ENCODE measurements around the gene FBXO8. TPM values are rescaled to one million over a fixed set of nuclear protein-coding genes. Genes with fewer than 3 reads are reported as not detected.

FBXO8 gene
- total RNA-seq, 1 donor from 2014 or later = 14.4 TPM

DNA sequence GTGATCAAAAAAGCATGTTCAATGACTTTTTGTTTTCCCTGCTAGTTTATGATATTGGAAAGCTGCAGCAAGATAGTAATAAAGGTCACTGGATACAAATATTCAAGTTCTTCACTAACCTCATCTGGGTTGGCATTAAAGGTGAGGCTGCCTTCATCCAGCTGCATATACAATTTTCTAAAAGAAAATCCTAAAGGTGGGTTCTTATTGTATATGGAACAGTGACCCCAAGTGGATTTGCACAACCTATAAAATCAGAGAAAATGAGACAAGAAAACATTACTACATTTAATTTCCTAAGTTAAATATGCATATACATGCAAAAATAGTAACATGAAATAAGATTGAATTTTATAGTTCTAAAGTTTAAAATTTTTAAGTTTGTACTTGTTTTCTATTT, 23.9 kb downstream of the FBXO8 start:
- no peak for DNase-seq (ENCODE audit: low read depth)
- Histone ChIP-seq H3K4me3 (ENCODE audit: low read depth, low read length) (no peak overlapping the region), H3K36me3 (ENCODE audit: control insufficient read depth, insufficient read depth, low read length) (no peaks in the 10 kb centered on the region), H3K27me3 (ENCODE audit: control insufficient read depth, insufficient read depth, low read length) (no peaks in the 10 kb centered on the region)
- TF ChIP-seq, protein P1, sequence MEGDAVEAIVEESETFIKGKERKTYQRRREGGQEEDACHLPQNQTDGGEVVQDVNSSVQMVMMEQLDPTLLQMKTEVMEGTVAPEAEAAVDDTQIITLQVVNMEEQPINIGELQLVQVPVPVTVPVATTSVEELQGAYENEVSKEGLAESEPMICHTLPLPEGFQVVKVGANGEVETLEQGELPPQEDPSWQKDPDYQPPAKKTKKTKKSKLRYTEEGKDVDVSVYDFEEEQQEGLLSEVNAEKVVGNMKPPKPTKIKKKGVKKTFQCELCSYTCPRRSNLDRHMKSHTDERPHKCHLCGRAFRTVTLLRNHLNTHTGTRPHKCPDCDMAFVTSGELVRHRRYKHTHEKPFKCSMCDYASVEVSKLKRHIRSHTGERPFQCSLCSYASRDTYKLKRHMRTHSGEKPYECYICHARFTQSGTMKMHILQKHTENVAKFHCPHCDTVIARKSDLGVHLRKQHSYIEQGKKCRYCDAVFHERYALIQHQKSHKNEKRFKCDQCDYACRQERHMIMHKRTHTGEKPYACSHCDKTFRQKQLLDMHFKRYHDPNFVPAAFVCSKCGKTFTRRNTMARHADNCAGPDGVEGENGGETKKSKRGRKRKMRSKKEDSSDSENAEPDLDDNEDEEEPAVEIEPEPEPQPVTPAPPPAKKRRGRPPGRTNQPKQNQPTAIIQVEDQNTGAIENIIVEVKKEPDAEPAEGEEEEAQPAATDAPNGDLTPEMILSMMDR (IDR thresholded peaks at IDR 0.05; ENCODE audit: insufficient read depth, low read length, poor library complexity, severe bottlenecking) = no peak

DNA sequence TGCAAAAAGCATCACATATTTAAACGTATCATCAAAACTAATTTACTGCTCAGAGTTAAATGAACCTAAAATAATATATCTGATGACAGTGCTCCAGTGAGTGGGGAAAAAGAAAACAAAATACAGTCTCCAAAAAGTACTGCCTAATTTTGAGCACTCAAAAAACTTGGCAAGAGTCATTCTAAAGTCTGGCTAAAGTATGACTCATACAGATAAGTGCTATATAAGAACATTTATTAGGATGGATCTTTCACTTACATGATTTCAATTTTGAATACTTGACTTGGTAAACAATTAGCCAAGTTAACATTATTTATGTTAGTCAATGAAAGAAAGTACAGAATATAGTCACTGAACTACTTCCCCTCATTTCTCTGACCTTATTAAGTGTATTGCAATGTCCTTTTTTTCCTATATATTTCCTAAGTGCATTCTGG, 27.2 kb downstream of the FBXO8 start:
- Histone ChIP-seq H3K36me3 (ENCODE audit: control insufficient read depth, insufficient read depth, low read length) (no peaks in the 10 kb centered on the region), H3K4me3 (ENCODE audit: low read depth, low read length) (no peak overlapping the region), H3K27me3 (ENCODE audit: control insufficient read depth, insufficient read depth, low read length) (no peaks in the 10 kb centered on the region)
- TF ChIP-seq, protein P1 (IDR thresholded peaks at IDR 0.05; ENCODE audit: insufficient read depth, low read length, poor library complexity, severe bottlenecking) = no peak
- no peak for DNase-seq (ENCODE audit: low read depth)

DNA sequence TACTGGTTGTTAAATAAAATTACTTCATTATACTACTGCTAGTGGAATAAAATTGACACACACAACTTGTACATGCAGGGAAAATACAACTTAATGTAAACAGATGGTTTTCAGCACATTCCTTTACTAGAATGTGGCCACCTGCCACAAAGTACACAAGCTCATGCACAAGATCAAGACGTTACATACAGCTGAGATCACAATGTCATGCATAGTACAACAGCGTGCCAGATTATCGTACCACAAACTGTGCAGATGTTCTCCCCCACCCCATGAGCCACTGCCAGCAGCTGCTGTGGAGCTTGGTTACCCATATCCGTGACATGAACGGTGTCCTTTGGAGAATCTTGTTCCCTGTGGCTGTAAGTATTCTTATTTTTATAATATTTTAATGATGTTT, 27.7 kb downstream of the FBXO8 start:
- no peak overlapping the region for H3K4me3 ChIP-seq (ENCODE audit: low read depth, low read length)
- no peak for DNase-seq (ENCODE audit: low read depth)
- H3K27me3 ChIP-seq (ENCODE audit: control insufficient read depth, insufficient read depth, low read length) = no peaks in the 10 kb centered on the region
- TF ChIP-seq, protein P1 (IDR thresholded peaks at IDR 0.05; ENCODE audit: insufficient read depth, low read length, poor library complexity, severe bottlenecking) = no peak
- no peaks in the 10 kb centered on the region for H3K36me3 ChIP-seq (ENCODE audit: control insufficient read depth, insufficient read depth, low read length)

DNA sequence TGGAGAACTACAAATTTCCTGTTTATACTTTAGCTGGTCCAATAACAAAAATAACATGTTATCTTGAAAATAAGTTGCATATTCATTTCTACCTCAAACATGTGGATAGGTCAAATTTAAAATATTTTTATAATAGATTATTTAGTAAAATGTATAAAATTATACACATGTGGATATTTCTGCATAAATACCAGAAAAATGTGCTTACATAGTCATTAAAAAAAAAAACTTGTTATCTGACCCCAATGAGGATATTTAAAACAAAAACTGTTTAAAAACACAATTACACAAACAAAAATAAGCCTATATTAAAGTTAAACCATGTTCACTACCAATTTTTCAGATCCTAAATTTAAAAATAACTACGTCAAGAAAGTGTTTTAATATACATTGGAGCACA, 28.1 kb downstream of the FBXO8 start:
- DNase-seq (ENCODE audit: low read depth) = no peak
- H3K4me3 ChIP-seq (ENCODE audit: low read depth, low read length) = no peak overlapping the region
- TF ChIP-seq, protein P1 (IDR thresholded peaks at IDR 0.05; ENCODE audit: insufficient read depth, low read length, poor library complexity, severe bottlenecking) = no peak
- no peaks in the 10 kb centered on the region for H3K27me3 ChIP-seq (ENCODE audit: control insufficient read depth, insufficient read depth, low read length)
- no peaks in the 10 kb centered on the region for H3K36me3 ChIP-seq (ENCODE audit: control insufficient read depth, insufficient read depth, low read length)

DNA sequence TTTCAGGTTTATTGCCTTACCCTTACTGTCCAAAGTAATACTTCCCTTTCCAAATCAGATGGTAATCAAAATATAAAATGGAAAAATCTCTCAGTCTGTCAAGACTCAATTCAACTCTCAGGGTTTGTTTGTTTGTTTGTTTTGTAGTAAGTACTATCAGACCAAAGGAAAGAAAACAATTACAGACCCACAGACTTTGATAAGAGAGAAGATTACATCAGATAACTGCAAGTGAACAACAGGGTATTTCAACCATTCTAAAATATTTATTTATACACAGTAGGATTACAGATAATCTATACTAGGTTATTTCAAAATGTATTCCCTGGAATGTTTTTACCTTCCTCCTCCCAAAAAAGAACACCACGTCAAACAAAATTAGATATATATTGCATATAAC, 28.9 kb downstream of the FBXO8 start:
- Histone ChIP-seq H3K36me3 (ENCODE audit: control insufficient read depth, insufficient read depth, low read length) (no peaks in the 10 kb centered on the region), H3K27me3 (ENCODE audit: control insufficient read depth, insufficient read depth, low read length) (no peaks in the 10 kb centered on the region), H3K4me3 (ENCODE audit: low read depth, low read length) (no peak overlapping the region)
- DNase-seq (ENCODE audit: low read depth) = no peak
- TF ChIP-seq, protein P1 (IDR thresholded peaks at IDR 0.05; ENCODE audit: insufficient read depth, low read length, poor library complexity, severe bottlenecking) = no peak

DNA sequence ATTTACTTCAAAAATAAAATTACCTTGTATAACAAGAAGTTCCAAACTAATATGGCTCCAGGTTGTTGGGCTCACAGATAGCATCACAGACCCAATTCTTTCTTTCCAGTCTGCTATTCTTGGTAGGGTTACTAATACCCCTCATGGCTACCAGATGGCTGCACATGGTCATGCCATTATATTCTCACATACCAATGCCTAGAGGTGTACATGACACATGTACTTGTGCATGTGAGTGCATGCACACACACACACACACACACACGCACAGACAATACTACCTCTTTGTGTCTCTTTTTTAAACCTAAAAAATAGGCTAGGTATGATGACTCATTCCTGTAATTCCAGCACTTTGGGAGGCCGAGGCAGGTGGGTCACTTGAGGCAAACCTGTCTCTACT, 31.1 kb downstream of the FBXO8 start:
- H3K4me3 ChIP-seq (ENCODE audit: low read depth, low read length) = no peak overlapping the region
- no peaks in the 10 kb centered on the region for H3K27me3 ChIP-seq (ENCODE audit: control insufficient read depth, insufficient read depth, low read length)
- TF ChIP-seq, protein P1 (IDR thresholded peaks at IDR 0.05; ENCODE audit: insufficient read depth, low read length, poor library complexity, severe bottlenecking) = no peak
- H3K36me3 ChIP-seq (ENCODE audit: control insufficient read depth, insufficient read depth, low read length) = no peaks in the 10 kb centered on the region
- no peak for DNase-seq (ENCODE audit: low read depth)
